T-helper 2 cell treated with Interferon-gamma antibody and Interleukin-4, amounts not matched to agents 100 ng/mL and 5 ng/mL, for 36 hours (primary cell): ENCODE results near the gene FGD4. TPM values are rescaled to one million over a fixed set of nuclear protein-coding genes. Genes with fewer than 3 reads are reported as not detected.
"Not testable (repeated sequence)": the region's sequence is repeated elsewhere in the genome, so short reads cannot be mapped to it uniquely, and the experiment has no call there.

ENCODE experiments used
- intact Hi-C: fragments of 100-400 bp; cut with micrococcal nuclease; formaldehyde crosslinking; loops from one replicate; pipeline ENCODE4 v1.15.1; 2023
- total RNA-seq: library from RNA; stranded (reverse); gene quantifications from 2 replicates; pipeline ENCODE4 v1.2.3, GENCODE V29; 2022

The FGD4 gene
- total RNA-seq, 1 donor from 2014 or later: 0.48 TPM

GRCh38 chr12:32548691-32549281 is 149.4 kb downstream of the FGD4 start:
- intact Hi-C loops: no loop called here

GRCh38 chr12:32549675-32550079 is 150.3 kb downstream of the FGD4 start:
- intact Hi-C loops: no loop called here

- intact Hi-C loops: no loop called here
Observed at GRCh38 chr12:32551058-32551457, 151.7 kb downstream of the FGD4 start.

GRCh38 chr12:32558903-32559302 is 159.5 kb downstream of the FGD4 start:
- intact Hi-C loops: loop anchor here (2.0 to 5.0 kb wide), 2 partner anchors 30 to 43 kb away; no protein-coding TSS in a partner anchor

- intact Hi-C loops: loop anchor here (2.0 to 5.0 kb wide), 2 partner anchors 29 to 43 kb away; no protein-coding TSS in a partner anchor
Observed at GRCh38 chr12:32559434-32559833, 160.1 kb downstream of the FGD4 start.

GRCh38 chr12:32560520-32560919 is 161.2 kb downstream of the FGD4 start:
- intact Hi-C loops: no loop called here

- intact Hi-C loops: no loop called here
Observed at GRCh38 chr12:32561931-32562341, 162.6 kb downstream of the FGD4 start.

GRCh38 chr12:32562413-32562812 is 163.1 kb downstream of the FGD4 start:
- intact Hi-C loops: not testable (repeated sequence)

GRCh38 chr12:32566663-32567295 is 167.4 kb downstream of the FGD4 start:
- intact Hi-C loops: no loop called here

GRCh38 chr12:32567296-32567674 is 167.9 kb downstream of the FGD4 start:
- intact Hi-C loops: no loop called here

GRCh38 chr12:32568228-32568627 is 168.9 kb downstream of the FGD4 start:
- intact Hi-C loops: no loop called here

GRCh38 chr12:32569259-32569658 is 169.9 kb downstream of the FGD4 start:
- intact Hi-C loops: no loop called here

- intact Hi-C loops: no loop called here
Observed at GRCh38 chr12:32574585-32574984, 175.2 kb downstream of the FGD4 start.

- intact Hi-C loops: no loop called here
Observed at GRCh38 chr12:32577328-32577727, 178.0 kb downstream of the FGD4 start.

- intact Hi-C loops: no loop called here
Observed at GRCh38 chr12:32583534-32583933, 184.2 kb downstream of the FGD4 start.

- intact Hi-C loops: loop anchor here (5.0 kb wide), 1 partner anchor 1263 kb away; no protein-coding TSS in a partner anchor
Observed at GRCh38 chr12:32585680-32586079, 186.3 kb downstream of the FGD4 start.

GRCh38 chr12:32586390-32586789 is 187.0 kb downstream of the FGD4 start:
- intact Hi-C loops: loop anchor here (5.0 kb wide), 1 partner anchor 1264 kb away; no protein-coding TSS in a partner anchor

- intact Hi-C loops: loop anchor here (2.0 to 5.0 kb wide), 3 partner anchors 29 to 1266 kb away; partner anchors contain the start of gene DNM1L
Observed at GRCh38 chr12:32587581-32588495, 188.5 kb downstream of the FGD4 start.

- intact Hi-C loops: loop anchor here (1.0 to 5.0 kb wide), 4 partner anchors 16 to 1266 kb away; partner anchors contain the start of gene DNM1L
Observed at GRCh38 chr12:32588604-32589003, 189.2 kb downstream of the FGD4 start.

- intact Hi-C loops: loop anchor here (1.0 to 5.0 kb wide), 4 partner anchors 15 to 1267 kb away; partner anchors contain the start of gene DNM1L
Observed at GRCh38 chr12:32589165-32589865, 190.0 kb downstream of the FGD4 start.

GRCh38 chr12:32595251-32595650 is 195.9 kb downstream of the FGD4 start:
- intact Hi-C loops: no loop called here
